ENCODE results near the gene CEP41.
"Not testable (repeated sequence)": the region's sequence is repeated elsewhere in the genome, so short reads cannot be mapped to it uniquely, and the experiment has no call there.

The CEP41 gene

GRCh38 chr7:130458257-130458656, 17.4 kb upstream of the CEP41 start:
- Histone ChIP-seq H3K9me3 (ENCODE audit: control insufficient read depth, low read length) (peaks cover 5% of the 10 kb centered on the region), H3K27ac (ENCODE audit: low read depth, low read length, severe bottlenecking) (no peak overlapping the region), H3K36me3 (ENCODE audit: control insufficient read depth, insufficient read depth, low read length) (no peaks in the 10 kb centered on the region), H3K4me1 (ENCODE audit: control insufficient read depth, insufficient read depth, low read length, poor library complexity, severe bottlenecking) (no peaks in the 10 kb centered on the region), H3K4me3 (ENCODE audit: extremely low read depth, insufficient read depth, low read length, poor library complexity, severe bottlenecking) (no peak overlapping the region)
- WGBS, 2 experiments (ENCODE audit: insufficient coverage in 2 of 2), result no CpG with 5 or more reads among the region's 2 CpGs

- no peaks in the 10 kb centered on the region for H3K36me3 ChIP-seq (ENCODE audit: control insufficient read depth, insufficient read depth, low read length)
- peaks cover 5% of the 10 kb centered on the region for H3K9me3 ChIP-seq (ENCODE audit: control insufficient read depth, low read length)
- H3K4me3 ChIP-seq (ENCODE audit: extremely low read depth, insufficient read depth, low read length, poor library complexity, severe bottlenecking), result no peak overlapping the region
- WGBS, 2 experiments (ENCODE audit: insufficient coverage in 2 of 2), result 60% methylated on average over 1 of the region's 2 CpGs; no CpG with 5 or more reads in 1 of the 2 experiments
- no peak overlapping the region for H3K27ac ChIP-seq (ENCODE audit: low read depth, low read length, severe bottlenecking)
- H3K4me1 ChIP-seq (ENCODE audit: control insufficient read depth, insufficient read depth, low read length, poor library complexity, severe bottlenecking), result no peaks in the 10 kb centered on the region
These were observed 14.1 kb upstream of the CEP41 start for GRCh38 chr7:130454959-130455358.

GRCh38 chr7:130452951-130453350, 12.1 kb upstream of the CEP41 start:
- H3K36me3 ChIP-seq (ENCODE audit: control insufficient read depth, insufficient read depth, low read length), result no peaks in the 10 kb centered on the region
- H3K4me3 ChIP-seq (ENCODE audit: extremely low read depth, insufficient read depth, low read length, poor library complexity, severe bottlenecking), result no peak overlapping the region
- no peak overlapping the region for H3K27ac ChIP-seq (ENCODE audit: low read depth, low read length, severe bottlenecking)
- WGBS, 2 experiments (ENCODE audit: insufficient coverage in 2 of 2), result 100% methylated on average over 1 to 3 of the region's 3 CpGs
- no peaks in the 10 kb centered on the region for H3K9me3 ChIP-seq (ENCODE audit: control insufficient read depth, low read length)
- H3K4me1 ChIP-seq (ENCODE audit: control insufficient read depth, insufficient read depth, low read length, poor library complexity, severe bottlenecking), result no peaks in the 10 kb centered on the region

- not testable (repeated sequence) for H3K4me3 ChIP-seq (ENCODE audit: extremely low read depth, insufficient read depth, low read length, poor library complexity, severe bottlenecking); H3K4me1 ChIP-seq (ENCODE audit: control insufficient read depth, insufficient read depth, low read length, poor library complexity, severe bottlenecking); H3K27ac ChIP-seq (ENCODE audit: low read depth, low read length, severe bottlenecking); H3K36me3 ChIP-seq (ENCODE audit: control insufficient read depth, insufficient read depth, low read length); H3K9me3 ChIP-seq (ENCODE audit: control insufficient read depth, low read length)
- 78 to 89% methylated on average over 2 to 3 of the region's 3 CpGs for WGBS, 2 experiments (ENCODE audit: insufficient coverage in 2 of 2)
These were observed 10.5 kb upstream of the CEP41 start for GRCh38 chr7:130451344-130451743.

GRCh38 chr7:130446259-130446658, 5.4 kb upstream of the CEP41 start:
- H3K9me3 ChIP-seq (ENCODE audit: control insufficient read depth, low read length), result peaks cover 5% of the 10 kb centered on the region
- WGBS, 2 experiments (ENCODE audit: insufficient coverage in 2 of 2), result 88 to 100% methylated on average over 1 of the region's 3 CpGs
- H3K4me3 ChIP-seq (ENCODE audit: extremely low read depth, insufficient read depth, low read length, poor library complexity, severe bottlenecking), result no peak overlapping the region

GRCh38 chr7:130444751-130445407, 4.1 kb upstream of the CEP41 start:
- Histone ChIP-seq H3K27ac (ENCODE audit: low read depth, low read length, severe bottlenecking) (no peak overlapping the region), H3K9me3 (ENCODE audit: control insufficient read depth, low read length) (peaks cover 5% of the 10 kb centered on the region), H3K36me3 (ENCODE audit: control insufficient read depth, insufficient read depth, low read length) (no peaks in the 10 kb centered on the region), H3K4me1 (ENCODE audit: control insufficient read depth, insufficient read depth, low read length, poor library complexity, severe bottlenecking) (peaks cover 3% of the 10 kb centered on the region), H3K4me3 (ENCODE audit: extremely low read depth, insufficient read depth, low read length, poor library complexity, severe bottlenecking) (no peak overlapping the region)
- WGBS, 2 experiments (ENCODE audit: insufficient coverage in 2 of 2), result 88 to 93% methylated on average over 3 to 5 of the region's 5 CpGs

More at GRCh38 chr7:130446259-130446658, 5.4 kb upstream of the CEP41 start:
- Histone ChIP-seq H3K36me3 (ENCODE audit: control insufficient read depth, insufficient read depth, low read length) (no peaks in the 10 kb centered on the region), H3K4me1 (ENCODE audit: control insufficient read depth, insufficient read depth, low read length, poor library complexity, severe bottlenecking) (peaks cover 2% of the 10 kb centered on the region), H3K27ac (ENCODE audit: low read depth, low read length, severe bottlenecking) (no peak overlapping the region)

GRCh38 chr7:130444234-130444633, 3.4 kb upstream of the CEP41 start:
- no peak overlapping the region for H3K27ac ChIP-seq (ENCODE audit: low read depth, low read length, severe bottlenecking)
- no peak overlapping the region for H3K4me3 ChIP-seq (ENCODE audit: extremely low read depth, insufficient read depth, low read length, poor library complexity, severe bottlenecking)
- H3K4me1 ChIP-seq (ENCODE audit: control insufficient read depth, insufficient read depth, low read length, poor library complexity, severe bottlenecking), result peaks cover 3% of the 10 kb centered on the region
- H3K36me3 ChIP-seq (ENCODE audit: control insufficient read depth, insufficient read depth, low read length), result no peaks in the 10 kb centered on the region
- whole genome bisulfite sequencing, 2 experiments (ENCODE audit: insufficient coverage in 2 of 2), result 83 to 100% methylated on average over 1 of the region's 3 CpGs
- peaks cover 5% of the 10 kb centered on the region for H3K9me3 ChIP-seq (ENCODE audit: control insufficient read depth, low read length)

GRCh38 chr7:130442601-130443000, 1.8 kb upstream of the CEP41 start:
- Histone ChIP-seq H3K4me3 (ENCODE audit: extremely low read depth, insufficient read depth, low read length, poor library complexity, severe bottlenecking) (no peak overlapping the region), H3K9me3 (ENCODE audit: control insufficient read depth, low read length) (peaks cover 5% of the 10 kb centered on the region), H3K36me3 (ENCODE audit: control insufficient read depth, insufficient read depth, low read length) (no peaks in the 10 kb centered on the region), H3K4me1 (ENCODE audit: control insufficient read depth, insufficient read depth, low read length, poor library complexity, severe bottlenecking) (peaks cover 6% of the 10 kb centered on the region), H3K27ac (ENCODE audit: low read depth, low read length, severe bottlenecking) (no peak overlapping the region)
- WGBS, 2 experiments (ENCODE audit: insufficient coverage in 2 of 2), result 89 to 93% methylated on average over 2 to 3 of the region's 7 CpGs

GRCh38 chr7:130441408-130441869, 623 bp upstream of the CEP41 start:
- WGBS, 2 experiments (ENCODE audit: insufficient coverage in 2 of 2), result 14 to 32% methylated on average over 5 of the region's 9 CpGs
- Histone ChIP-seq H3K9me3 (ENCODE audit: control insufficient read depth, low read length) (peaks cover 5% of the 10 kb centered on the region), H3K4me1 (ENCODE audit: control insufficient read depth, insufficient read depth, low read length, poor library complexity, severe bottlenecking) (peaks cover 6% of the 10 kb centered on the region), H3K4me3 (ENCODE audit: extremely low read depth, insufficient read depth, low read length, poor library complexity, severe bottlenecking) (no peak overlapping the region), H3K27ac (ENCODE audit: low read depth, low read length, severe bottlenecking) (peak overlapping the region; percentile 83), H3K36me3 (ENCODE audit: control insufficient read depth, insufficient read depth, low read length) (no peaks in the 10 kb centered on the region)

GRCh38 chr7:130436253-130436652, 4.6 kb downstream of the CEP41 start:
- H3K4me1 ChIP-seq (ENCODE audit: control insufficient read depth, insufficient read depth, low read length, poor library complexity, severe bottlenecking), result peaks cover 22% of the 10 kb centered on the region
- no peak overlapping the region for H3K27ac ChIP-seq (ENCODE audit: low read depth, low read length, severe bottlenecking)
- H3K36me3 ChIP-seq (ENCODE audit: control insufficient read depth, insufficient read depth, low read length), result no peaks in the 10 kb centered on the region
- H3K9me3 ChIP-seq (ENCODE audit: control insufficient read depth, low read length), result no peaks in the 10 kb centered on the region
- no CpG with 5 or more reads among the region's 1 CpG for whole genome bisulfite sequencing, 2 experiments (ENCODE audit: insufficient coverage in 2 of 2)
- no peak overlapping the region for H3K4me3 ChIP-seq (ENCODE audit: extremely low read depth, insufficient read depth, low read length, poor library complexity, severe bottlenecking)

- no peaks in the 10 kb centered on the region for H3K36me3 ChIP-seq (ENCODE audit: control insufficient read depth, insufficient read depth, low read length)
- no peaks in the 10 kb centered on the region for H3K9me3 ChIP-seq (ENCODE audit: control insufficient read depth, low read length)
- H3K4me3 ChIP-seq (ENCODE audit: extremely low read depth, insufficient read depth, low read length, poor library complexity, severe bottlenecking), result no peak overlapping the region
- peaks cover 28% of the 10 kb centered on the region for H3K4me1 ChIP-seq (ENCODE audit: control insufficient read depth, insufficient read depth, low read length, poor library complexity, severe bottlenecking)
- WGBS, 2 experiments (ENCODE audit: insufficient coverage in 2 of 2), result 100% methylated on average over 1 to 2 of the region's 2 CpGs
- no peak overlapping the region for H3K27ac ChIP-seq (ENCODE audit: low read depth, low read length, severe bottlenecking)
These were observed 5.4 kb downstream of the CEP41 start for GRCh38 chr7:130435311-130435854.

Data from mesodermal cell (in vitro differentiated cells).